ENCODE measurements around the gene HOXD13. TPM values are rescaled to one million over a fixed set of nuclear protein-coding genes. Genes with fewer than 3 reads are reported as not detected.

Gene HOXD13
- total RNA-seq, 1 experiment from 2014 or later: not detected

- no TSS peak for BruUV-seq (replicated peaks)
- Mint-ChIP-seq H3K27ac (ENCODE audit: low read depth, unreplicated experiment) (no peak overlapping the region), H3K4me1 (ENCODE audit: insufficient read depth, unreplicated experiment) (no peaks in the 10 kb centered on the region), H3K36me3 (ENCODE audit: insufficient read depth, unreplicated experiment) (no peaks in the 10 kb centered on the region), H3K27me3 (ENCODE audit: insufficient read depth, unreplicated experiment) (peaks cover 33% of the 10 kb centered on the region), H3K4me3 (ENCODE audit: unreplicated experiment) (no peak overlapping the region), H3K9me3 (ENCODE audit: unreplicated experiment) (no peaks in the 10 kb centered on the region)
- intact Hi-C loops (cut with micrococcal nuclease): no loop called here
- no peak for TF ChIP-seq CTCF (IDR thresholded peaks at IDR 0.05; ENCODE audit: unreplicated experiment)
- no peak for DNase-seq (ENCODE audit: unreplicated experiment)
- ChIA-PET POLR2A (no interaction called here), CTCF (interaction anchor here (0.6 to 1.1 kb wide), 5 partner anchors 13 to 1703 kb away, joined by 3 read pairs; no protein-coding TSS in a partner anchor)
Measured at GRCh38 chr2:176123411-176124109, 31.0 kb downstream of the HOXD13 start.

GRCh38 chr2:176124110-176124946 is 31.8 kb downstream of the HOXD13 start:
- H3K9me3 Mint-ChIP-seq (ENCODE audit: unreplicated experiment): no peaks in the 10 kb centered on the region
- no peak for TF ChIP-seq CTCF (IDR thresholded peaks at IDR 0.05; ENCODE audit: unreplicated experiment)
- ChIA-PET CTCF (interaction anchor here (0.6 to 4.4 kb wide), 6 partner anchors 343 to 1025 kb away, joined by 3 to 100 read pairs (median 3); no protein-coding TSS in a partner anchor), POLR2A (interaction anchor here (0.5 kb wide), 1 partner anchor 400 kb away, joined by 3 read pairs; no protein-coding TSS in a partner anchor)
- DNase-seq (ENCODE audit: unreplicated experiment): no peak
- intact Hi-C loops (cut with micrococcal nuclease): no loop called here
- H3K27me3 Mint-ChIP-seq (ENCODE audit: insufficient read depth, unreplicated experiment): peaks cover 26% of the 10 kb centered on the region
- no peaks in the 10 kb centered on the region for H3K36me3 Mint-ChIP-seq (ENCODE audit: insufficient read depth, unreplicated experiment)
- H3K4me1 Mint-ChIP-seq (ENCODE audit: insufficient read depth, unreplicated experiment): no peaks in the 10 kb centered on the region
- no TSS peak for BruUV-seq (replicated peaks)
- no peak overlapping the region for H3K27ac Mint-ChIP-seq (ENCODE audit: low read depth, unreplicated experiment)
- no peak overlapping the region for H3K4me3 Mint-ChIP-seq (ENCODE audit: unreplicated experiment)

GRCh38 chr2:176124947-176125771 is 32.6 kb downstream of the HOXD13 start:
- DNase-seq (ENCODE audit: unreplicated experiment): no peak
- no peak for TF ChIP-seq CTCF (IDR thresholded peaks at IDR 0.05; ENCODE audit: unreplicated experiment)
- Mint-ChIP-seq H3K27ac (ENCODE audit: low read depth, unreplicated experiment) (no peak overlapping the region), H3K27me3 (ENCODE audit: insufficient read depth, unreplicated experiment) (peaks cover 18% of the 10 kb centered on the region), H3K4me3 (ENCODE audit: unreplicated experiment) (no peak overlapping the region), H3K9me3 (ENCODE audit: unreplicated experiment) (no peaks in the 10 kb centered on the region), H3K4me1 (ENCODE audit: insufficient read depth, unreplicated experiment) (no peaks in the 10 kb centered on the region), H3K36me3 (ENCODE audit: insufficient read depth, unreplicated experiment) (no peaks in the 10 kb centered on the region)
- no TSS peak for BruUV-seq (replicated peaks)
- ChIA-PET POLR2A (interaction anchor here (0.5 to 0.6 kb wide), 3 partner anchors 195 to 1013 kb away, joined by 3 read pairs; no protein-coding TSS in a partner anchor), CTCF (interaction anchor here (0.5 to 4.4 kb wide), 14 partner anchors 9 to 1036 kb away, joined by 3 to 100 read pairs (median 6); no protein-coding TSS in a partner anchor)
- intact Hi-C loops (cut with micrococcal nuclease): loop anchor here (5.0 kb wide), 1 partner anchor 1037 kb away; no protein-coding TSS in a partner anchor
